Measurements from ENCODE around the gene COL4A5.

- no peak for TF ChIP-seq CTCF (conservative IDR thresholded peaks at IDR 0.05; ENCODE audit: low read depth, low read length)
- no peak for TF ChIP-seq EZH2 (IDR thresholded peaks at IDR 0.05; ENCODE audit: borderline replicate concordance, low read depth, low read length, poor library complexity, severe bottlenecking)
These were observed 117.9 kb downstream of the COL4A5 start for GRCh38 chrX:108557580-108557979.
